NCI-H510A treated with DMSO at 0.1 percent for 48 hours (cell line): ENCODE data around the gene CMKLR1.

Experiments used
- DNase-seq: peaks from one replicate; lab custom pipeline; 2025; lab: John Stamatoyannopoulos, UW

The CMKLR1 gene

DNA sequence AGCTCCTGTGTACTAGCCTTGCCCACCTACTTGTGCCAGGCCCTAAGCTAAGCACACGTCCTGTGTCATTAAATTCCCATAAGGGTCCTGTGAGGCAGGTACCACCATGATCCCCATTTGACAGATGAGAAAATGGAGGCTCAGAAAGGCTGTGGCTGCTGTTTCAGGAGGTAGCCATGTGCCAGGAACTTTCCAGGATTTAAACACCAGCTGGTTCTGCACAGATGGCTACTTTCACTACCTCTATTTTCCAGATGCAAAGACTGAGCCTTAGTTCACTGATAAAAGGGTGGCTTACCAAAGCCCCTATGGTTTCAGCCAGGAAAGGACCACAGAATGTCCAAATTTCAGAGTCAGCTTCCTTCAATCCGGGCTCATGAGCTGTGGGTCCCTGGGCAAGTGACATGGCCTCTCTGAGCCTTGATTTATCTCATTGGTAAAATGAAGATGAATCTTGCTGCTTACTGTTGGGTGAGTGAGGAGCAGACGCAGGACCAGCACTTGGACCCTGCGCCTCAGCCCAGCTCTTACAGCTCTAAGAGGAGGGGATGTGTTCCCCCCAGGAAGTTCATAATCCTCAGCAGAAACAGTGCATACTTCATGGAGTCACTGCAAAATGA, 23.5 kb downstream of the CMKLR1 start:
- no peak for DNase-seq

DNA sequence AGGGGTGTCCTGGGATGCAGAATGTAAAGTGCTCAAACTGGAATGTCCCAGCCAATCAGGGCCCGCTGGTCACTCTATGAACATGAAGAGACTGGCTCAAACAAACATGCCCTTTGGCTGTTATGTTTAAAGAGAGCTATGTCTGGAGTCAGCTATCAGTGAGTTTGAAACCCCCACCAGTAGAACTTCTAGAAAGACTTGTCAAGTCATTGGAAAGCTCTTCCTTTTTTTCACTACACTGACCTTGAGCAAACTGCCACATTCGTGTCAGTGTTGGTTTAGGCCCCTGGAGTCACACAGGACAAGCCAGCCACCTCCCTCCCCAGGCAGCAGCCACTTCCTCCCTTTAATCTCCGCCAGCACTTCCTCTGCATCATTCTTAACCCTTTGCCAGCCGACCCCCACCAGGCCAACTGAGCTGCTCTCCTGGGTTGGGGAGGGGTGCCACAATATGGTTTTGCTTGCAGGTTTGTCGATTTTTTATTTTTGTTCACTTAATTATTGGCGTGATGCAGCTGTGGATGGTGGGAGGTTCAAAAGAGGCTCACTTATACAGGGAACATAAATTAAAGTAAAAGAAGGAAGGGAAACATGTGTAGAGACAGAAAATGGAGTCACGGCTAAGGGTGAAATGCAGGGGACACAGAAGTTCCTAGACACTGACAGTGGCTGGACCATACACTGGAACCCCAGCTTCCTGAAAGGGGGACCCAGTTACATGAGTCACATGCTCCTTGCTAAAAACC, 25.3 kb downstream of the CMKLR1 start:
- DNase-seq, result no peak

DNA sequence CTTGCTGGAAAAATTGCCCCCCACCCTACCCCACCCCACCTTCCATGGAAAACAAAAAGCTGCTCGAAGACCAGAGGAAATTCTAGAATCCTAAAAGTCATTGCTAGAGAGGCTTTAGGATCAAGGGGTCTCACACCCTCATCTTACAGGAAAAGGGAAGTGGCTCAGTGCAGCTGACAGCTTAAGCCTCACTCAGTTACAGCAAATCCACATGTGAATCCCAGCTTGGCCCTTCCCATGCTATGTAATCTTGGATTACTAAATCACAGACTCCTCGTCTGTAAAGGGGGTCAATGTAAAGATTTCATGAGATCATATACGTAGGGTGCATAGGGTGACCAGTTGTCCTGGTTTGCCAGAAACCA, 25.9 kb downstream of the CMKLR1 start:
- DNase-seq, result no peak

DNA sequence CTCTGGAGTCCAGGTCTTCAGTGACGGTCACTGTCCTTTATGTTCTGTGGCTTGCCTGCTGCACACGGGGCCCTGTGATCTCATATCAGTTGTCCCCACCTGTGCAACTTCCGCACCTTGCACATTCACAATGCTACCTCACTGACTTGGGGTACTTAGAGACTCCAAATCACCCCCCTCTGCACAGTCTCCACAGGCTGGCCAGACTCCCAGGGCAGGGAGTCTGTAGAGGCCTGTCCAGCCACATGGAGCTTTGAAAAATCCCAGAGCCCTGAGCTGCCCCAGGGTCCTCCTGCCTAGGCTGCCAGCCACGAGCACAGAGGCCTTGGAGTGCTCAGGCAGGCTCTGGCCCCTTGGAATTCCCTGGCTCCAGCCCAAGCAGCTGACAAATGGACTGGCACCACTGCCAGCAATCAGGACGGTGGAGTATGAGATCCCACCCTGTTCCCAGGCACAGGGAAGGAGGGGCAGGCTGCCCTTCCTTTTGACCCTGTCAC, 26.4 kb downstream of the CMKLR1 start:
- no peak for DNase-seq

DNA sequence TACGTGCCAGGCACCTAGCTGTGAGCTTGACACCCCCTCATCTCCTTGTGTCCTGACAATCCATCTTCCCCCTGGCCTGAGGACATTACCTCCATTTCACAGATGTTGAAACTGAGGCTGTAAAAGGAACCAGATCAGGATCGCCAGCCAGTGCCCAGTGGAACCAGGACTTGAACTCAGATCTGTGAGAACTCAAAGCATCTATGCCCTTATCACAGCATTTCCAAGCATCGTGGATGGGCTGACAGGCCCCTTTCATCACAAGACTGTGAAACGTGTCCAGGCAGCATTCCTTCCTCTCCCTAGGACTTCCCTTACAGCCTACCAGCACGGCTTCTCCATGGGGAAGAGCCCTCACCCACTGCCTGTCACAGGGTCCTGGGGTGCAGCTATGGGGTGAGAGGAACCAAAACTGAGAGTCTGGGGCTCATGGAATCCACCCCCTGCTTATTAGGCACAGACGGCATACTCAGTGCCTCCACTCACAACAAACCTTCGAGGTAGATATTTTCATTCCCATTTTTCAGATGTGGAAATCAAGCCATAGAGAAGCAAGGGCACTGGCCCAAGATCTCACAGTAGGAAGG, 26.9 kb downstream of the CMKLR1 start:
- no peak for DNase-seq

DNA sequence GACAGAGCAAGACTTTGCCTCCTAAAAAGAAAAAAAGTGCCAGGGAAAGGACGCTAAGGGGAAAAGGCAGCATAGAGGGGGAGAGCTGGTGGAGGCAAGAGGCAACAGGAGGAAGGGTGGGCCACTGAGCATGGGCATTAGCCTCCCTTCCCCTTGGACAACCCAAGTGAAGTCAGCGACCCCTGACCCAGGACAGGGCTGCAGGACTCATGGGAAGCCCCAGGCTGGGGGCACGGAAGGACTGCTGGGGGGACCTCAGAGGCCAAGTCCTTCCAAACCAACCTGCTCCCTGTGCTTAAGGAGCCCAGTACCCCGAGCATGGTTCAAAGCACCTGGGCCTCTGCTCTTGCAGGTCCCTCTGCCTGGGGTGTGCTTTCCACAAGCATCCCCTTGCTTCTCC, 27.5 kb downstream of the CMKLR1 start:
- DNase-seq, result no peak

DNA sequence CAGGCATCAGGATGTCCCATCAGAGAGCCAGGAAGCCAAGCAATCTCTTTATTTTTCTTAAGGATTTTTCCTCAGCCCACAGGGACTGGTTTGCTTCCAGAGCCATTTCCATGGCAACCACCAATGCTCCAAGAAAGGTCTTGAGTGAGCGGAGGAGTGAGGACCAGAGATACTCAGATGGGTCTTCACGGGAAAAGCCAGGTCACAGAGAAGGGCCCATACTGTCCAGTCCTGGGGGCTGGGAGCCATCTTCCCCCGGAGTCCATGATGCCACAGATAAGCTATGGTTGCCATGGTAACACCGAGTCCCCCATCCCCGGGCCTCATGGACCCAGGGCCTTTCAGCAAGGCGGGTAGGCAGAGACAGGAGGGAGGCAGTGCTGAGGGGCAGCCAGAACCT, 28.6 kb downstream of the CMKLR1 start:
- no peak for DNase-seq

DNA sequence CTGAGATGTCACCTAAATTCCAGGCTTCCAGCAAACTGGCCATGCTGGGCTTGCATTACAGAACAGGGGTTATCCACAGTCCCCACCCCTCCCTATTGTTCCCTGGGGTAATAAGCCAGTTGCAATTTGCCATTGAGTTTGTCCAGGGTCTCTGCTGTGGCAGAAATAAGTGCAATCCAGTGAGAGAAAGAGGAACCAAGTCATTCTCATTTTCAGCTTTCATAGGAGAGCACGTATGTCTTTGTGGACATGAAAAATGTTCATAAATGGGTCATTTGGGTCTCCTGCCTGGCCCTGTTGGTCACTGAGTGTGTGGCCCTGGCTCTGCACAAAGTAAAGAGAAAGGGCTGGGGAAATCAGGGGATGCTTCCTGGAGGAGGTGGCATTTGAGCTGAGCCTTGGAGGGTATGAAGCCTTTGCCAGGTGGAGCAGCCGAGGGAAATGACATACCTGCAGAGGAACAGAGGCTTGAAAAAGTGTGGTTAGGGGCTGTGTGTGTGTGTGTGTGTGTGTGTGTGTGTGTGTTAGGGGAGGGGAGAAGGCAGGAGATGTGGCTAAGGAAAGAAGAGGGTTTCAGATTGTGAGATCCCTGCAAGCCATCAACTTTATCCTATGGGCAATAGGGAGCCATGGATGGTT, 29.3 kb downstream of the CMKLR1 start:
- no peak for DNase-seq

DNA sequence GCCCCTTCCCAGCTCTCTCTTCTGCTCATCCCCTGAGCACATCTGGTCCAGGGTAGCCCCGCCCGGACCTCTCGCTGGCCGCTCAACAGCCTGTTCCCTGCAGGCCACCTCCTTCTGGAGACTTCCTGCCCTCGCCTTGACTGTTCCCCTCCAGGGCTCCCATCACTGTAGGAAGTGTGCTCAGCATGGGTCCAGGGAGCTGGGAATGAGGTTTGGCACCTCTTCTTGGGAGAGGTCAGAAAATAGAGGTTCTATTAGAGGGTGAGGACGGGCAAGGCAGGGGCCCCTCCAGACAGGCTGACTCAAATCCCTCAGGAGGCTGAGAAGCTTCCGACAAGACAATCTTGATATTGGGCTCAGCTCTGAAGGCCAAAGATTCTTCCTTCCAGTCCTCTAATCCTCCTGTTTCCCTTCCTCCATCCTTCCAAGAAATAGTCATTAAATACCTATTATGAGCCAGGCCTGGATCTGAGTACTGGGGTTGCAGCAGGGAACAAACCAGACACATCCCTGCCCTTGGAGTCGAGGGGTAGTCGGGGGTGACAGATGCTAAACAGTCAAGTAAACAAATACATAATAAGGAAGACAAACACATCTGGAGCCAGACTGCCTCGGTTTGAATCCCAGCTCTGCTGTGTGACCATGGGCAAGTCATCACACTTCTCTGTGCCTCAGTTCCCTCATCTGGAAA, 30.6 kb downstream of the CMKLR1 start:
- DNase-seq, result no peak

DNA sequence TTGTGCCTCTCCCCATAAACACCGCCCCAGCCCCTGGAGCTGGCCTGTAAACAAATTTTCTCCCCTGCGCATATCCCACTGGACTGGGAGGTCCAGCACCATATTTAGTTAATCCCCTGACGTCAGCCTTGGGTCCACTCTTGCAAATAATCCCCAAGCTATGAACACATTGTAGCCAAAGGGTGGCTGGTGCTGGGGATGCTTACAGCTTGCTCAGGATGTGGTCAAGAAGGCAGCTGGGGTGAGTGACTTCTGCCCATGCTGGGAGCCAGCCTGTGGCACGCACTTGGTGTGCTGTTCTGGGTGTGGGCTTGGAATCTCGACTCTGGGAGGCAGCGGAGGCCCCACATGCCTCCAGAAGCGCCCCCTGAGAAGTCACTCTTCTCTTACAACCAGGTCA, 32.1 kb downstream of the CMKLR1 start:
- no peak for DNase-seq

DNA sequence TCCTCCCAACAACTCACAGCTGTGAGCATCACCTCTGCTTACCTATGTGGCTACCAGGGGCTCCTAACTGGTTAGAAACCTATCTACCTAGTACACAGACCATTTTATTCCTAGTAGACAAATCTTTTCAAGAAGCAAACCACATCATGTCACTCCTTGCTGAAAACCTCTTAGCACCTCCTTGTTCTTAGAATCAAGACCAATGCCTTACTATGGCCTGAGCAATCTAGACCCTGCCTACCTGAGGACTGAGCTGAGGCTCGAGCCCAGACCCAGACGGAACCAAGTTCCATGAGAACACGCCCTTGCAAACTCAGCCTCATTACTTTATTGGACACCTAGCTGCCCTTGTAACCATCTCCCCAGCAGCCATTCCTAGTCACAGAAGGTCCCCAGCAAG, 32.6 kb downstream of the CMKLR1 start:
- no peak for DNase-seq

DNA sequence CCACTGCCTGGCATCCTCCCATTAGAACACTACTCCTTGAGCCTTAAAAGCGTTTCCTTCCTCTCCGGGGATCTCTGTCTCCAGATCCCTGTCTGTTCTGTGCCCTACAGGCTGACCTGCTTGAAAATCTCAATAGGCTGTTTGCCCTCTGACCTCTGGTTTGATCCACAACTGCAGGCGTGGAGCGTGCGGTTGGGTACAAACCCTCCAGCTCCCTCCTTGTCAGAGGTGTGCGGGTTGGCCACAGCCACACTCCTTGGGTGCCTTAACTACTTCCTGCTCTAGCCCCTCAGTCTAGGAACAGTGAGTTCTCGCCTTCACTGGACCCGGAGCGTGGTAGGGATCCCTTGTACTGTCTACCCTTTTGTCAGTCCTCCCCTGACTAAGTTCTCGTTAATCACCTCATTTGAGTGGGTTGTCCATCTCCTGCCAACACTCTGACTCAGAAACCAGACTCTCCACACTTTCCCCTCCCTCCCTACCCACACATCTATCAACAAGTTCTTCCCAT, 33.1 kb downstream of the CMKLR1 start:
- DNase-seq, result no peak

DNA sequence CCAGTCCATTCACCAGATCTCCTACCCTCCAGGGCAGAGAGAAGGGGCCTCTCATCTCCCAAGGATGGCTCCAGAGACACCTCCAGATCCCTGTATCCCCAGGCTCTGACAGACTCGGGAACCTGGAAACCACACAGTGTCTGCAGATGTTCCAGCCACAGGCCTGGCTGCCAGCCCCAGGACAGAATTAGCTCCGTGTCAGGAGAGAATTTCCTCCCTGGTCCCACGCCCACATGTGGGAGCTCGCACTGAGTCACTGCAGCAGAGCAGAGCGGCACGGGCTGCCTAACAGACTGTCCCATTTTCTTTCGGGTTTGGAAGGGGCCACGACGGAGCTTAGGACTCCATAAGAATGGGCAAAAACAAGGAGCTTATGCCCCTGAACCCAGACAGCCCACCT, 33.6 kb downstream of the CMKLR1 start:
- no peak for DNase-seq

DNA sequence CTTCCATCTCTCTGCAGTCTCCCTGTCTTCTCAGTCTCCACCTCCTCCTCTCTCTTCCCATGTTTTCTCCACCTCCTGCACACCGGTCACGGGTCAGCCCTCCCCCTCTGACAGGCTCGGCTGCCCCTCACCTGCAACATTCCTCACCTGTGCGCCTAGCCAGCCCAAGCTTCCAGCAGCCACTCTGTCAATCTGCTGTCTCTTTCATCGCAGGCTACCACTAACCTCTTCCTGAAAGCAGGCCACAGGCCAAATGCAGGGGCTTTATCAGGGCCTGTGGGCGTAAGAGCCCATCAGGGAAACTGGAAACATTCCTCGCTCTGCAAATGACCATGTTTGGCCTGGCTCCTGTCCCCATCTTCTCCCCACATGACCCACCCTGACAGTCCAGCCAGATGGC, 34.5 kb downstream of the CMKLR1 start:
- DNase-seq, result no peak

DNA sequence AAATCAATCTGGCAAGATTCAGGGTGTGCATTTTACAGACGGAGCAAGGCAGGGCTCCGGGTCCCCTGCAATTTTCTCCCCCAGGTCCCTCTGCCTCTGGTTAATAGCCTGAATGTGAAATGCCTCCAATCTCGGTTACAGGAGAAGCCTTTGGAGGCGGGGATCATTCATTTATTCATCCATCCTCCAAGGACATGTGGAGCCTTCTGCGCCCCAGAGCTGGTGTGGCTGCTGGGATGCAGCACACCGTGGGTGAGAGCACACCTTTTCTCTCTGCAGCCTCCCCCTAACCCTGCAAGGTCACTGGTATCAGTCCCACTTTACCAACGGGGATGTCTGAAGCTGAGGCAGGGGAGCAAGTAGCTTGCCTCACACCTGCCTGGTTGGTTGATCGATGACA, 35.4 kb downstream of the CMKLR1 start:
- DNase-seq, result no peak

DNA sequence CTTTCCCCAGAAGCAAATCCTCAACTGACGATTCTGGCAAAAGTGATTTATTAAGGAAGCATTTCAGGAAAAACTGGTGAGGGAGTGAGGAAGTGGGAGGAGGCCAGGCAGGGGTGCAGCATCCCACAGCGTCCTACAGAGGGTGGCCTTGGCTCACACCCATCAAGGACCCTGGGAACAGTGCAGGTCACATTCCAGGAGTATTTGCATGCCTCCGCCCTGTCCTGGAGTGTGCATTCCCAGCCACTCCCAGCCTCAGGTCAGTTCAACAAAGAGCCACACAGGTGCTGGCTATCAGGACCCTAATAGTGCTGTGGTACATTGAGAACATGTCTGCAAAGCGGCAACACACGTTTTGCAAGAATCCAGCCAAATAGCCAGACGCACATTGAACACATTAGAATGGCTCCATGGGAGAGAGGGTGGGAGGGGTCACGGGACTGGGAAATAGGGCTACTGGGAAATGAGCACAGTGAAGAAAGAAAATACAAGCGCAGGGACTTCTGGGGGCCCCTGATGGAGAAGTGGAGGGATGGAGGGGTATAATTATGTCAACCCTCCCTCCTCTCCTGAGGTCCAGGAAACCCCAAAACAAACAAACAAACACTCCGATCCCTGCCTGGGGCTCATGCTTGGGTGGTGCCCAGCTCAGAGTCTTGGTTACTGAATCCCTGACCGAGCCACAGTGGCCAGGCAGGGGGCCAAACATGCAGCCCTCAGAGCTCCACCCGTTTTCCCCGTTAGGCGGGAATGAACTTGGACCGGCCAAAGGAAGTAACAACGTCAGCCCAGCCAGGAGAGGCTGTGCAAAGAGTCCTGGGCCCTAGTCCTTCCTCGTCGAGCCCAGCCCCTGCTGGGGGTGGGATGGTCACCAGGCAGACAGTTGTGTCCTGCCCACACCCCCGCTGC, 36.5 kb downstream of the CMKLR1 start:
- no peak for DNase-seq

DNA sequence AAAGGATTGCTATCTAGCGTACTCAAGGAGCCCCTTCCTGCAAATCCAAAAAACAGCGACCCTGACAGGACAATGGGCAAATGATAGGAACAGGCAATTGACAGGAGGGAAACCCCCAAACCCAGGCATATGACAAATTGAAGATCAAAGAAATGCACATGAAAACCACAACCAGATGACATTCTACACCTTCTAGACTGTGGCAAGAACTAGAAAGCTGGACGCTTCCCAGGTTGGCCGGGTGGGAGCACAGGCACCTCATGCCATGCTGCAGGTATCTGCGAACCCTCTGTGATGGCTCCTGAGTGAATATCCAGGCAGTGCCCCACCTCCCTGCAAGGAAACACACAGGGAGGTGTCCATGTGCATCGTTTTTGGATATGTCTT, 37.1 kb downstream of the CMKLR1 start:
- no peak for DNase-seq

DNA sequence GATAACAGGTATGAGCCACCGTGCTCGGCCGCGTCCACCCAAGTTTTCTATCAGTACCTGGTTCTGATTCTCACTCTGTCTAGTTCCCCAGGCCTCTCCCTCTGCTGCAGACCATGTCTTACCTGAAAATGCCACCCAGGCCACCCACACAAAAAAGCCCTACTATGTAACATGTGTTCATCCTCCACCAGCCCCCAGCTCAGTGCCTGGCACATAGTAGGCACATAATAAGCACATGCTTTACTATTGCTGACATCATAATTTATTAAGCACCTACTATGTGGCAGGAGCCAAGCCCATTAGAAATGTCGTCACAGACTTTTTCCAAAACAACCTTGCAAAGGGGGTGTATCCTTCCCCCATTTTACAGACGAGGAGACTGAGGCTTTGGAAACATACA, 37.8 kb downstream of the CMKLR1 start:
- no peak for DNase-seq

DNA sequence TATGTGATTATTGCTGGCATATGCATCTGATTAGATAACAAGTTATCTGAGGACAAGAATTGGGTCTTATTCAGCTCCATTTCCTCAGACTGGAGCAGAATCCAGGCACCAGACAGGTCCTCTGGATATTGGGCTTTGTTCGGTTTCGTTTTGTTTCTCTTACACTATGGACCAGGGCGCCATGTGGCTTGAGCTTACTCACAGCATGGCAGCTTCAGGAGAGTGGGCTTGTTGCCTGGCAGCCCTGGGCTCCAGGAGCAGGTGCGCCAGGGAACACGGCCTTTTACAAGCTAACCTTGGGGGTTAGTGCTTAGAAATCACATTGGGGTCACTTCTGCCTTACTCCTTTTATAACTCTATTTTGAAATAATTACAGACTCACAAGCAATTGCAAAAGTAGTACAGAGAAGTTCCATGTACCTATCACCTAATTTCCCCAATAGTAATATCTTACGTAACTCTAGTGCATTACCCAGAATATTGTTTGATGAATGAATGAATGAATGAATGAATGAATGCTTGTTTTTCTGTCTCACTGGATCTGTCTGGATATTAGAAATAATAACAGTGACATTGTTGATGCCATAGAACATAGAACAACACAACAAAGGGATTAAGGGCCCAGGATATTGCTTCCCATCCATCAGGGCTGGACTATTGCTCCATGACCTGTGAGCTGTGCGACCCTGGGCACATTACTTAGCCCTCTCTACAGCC, 39.0 kb downstream of the CMKLR1 start:
- no peak for DNase-seq

DNA sequence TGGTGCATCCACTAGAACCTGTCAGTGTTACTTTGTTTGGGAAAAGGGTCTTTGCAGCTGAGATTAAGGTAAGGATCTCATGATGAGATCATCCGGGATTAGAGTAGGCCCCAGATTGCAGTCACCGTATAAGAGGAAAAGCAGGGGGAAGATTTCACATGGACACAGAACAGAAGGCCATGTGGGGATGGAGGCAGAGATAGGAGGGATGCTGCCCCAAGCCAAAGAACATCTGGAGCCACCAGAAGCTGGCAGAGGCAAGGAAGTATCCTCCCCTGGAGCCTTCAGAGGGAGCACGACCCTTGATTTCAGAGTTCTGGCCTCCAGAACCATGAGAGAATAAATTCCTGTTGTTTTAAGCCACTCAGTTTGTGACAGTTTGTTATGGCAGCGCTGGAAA, 39.6 kb downstream of the CMKLR1 start:
- DNase-seq, result no peak
